COLO668 (cell line): ENCODE measurements around the gene C17orf75.
"Not testable (repeated sequence)": the region's sequence is repeated elsewhere in the genome, so short reads cannot be mapped to it uniquely, and the experiment has no call there.

ENCODE experiments used
- DNase-seq: peaks from one replicate; lab custom pipeline; 2025; ENCODE audit not compliant: unreplicated experiment; lab: John Stamatoyannopoulos, UW

The C17orf75 gene, protein sequence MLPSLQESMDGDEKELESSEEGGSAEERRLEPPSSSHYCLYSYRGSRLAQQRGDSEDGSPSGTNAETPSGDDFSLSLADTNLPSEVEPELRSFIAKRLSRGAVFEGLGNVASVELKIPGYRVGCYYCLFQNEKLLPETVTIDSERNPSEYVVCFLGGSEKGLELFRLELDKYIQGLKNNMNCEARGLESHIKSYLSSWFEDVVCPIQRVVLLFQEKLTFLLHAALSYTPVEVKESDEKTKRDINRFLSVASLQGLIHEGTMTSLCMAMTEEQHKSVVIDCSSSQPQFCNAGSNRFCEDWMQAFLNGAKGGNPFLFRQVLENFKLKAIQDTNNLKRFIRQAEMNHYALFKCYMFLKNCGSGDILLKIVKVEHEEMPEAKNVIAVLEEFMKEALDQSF

DNA sequence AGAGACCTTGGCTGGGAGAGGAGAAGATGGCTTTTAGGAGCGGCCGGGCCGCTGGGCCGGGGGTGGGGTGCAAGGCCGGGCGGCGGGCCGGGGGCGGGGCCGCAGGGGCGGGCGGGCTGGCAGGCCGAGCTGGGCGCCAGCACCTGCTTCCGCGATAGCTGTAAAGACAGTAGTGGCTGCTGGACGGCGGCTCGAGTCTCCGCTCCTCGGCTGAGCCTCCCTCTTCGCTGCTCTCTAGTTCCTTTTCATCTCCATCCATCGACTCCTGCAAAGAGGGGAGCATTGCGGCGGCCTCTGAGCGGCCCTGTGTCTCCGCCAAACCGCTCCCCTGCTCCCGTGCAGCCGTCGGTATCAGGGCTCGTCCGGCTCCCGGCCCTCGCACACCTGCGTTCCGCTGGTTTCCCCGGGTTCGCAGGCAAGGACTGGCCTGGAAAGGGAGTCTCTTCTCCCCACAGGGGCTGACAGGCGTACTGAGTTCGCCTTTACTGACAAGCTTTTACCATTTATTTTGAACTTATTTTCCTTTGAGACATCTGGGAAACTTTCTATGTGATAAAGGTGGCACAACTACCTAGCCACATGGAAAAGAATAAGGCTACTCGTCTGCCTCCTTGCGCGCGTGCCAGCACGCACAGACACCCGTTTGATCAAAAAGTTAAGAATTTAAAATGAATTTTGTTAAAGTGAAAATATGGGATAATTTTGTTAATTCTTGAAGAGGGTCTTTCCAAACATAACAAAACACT is at the start of gene C17orf75:
C17orf75 (minus strand) TSS at position 317 of the 746 bp plus-strand sequence; CDS start at position 283, 34 bp downstream.
- DNase-seq = peak; percentile 78

GRCh38 chr17:32388613-32389459 is 46.9 kb upstream of the C17orf75 start:
- no peak for DNase-seq

GRCh38 chr17:32388128-32388527 is 46.2 kb upstream of the C17orf75 start:
- DNase-seq = not testable (repeated sequence)

- no peak for DNase-seq
Measured at GRCh38 chr17:32386844-32387243, 44.9 kb upstream of the C17orf75 start.

DNA sequence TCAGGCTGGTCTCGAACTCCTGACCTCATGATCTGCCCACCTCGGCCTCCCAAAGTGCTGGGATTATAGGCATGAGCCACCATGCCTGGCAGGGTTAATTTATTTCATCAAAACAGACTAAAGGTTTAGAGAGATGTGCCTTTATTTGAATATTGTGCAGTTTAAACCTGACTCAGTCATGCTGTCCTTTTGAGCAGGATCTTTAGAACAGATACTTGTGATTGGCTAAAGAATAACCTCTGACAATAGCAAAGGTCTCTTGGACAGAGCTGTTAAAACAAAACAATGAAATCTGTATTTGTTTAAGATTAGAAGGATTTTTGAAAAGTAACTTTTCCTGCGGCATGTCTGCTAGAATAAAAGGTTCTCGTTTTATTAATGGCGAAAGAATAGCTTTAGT is 44.0 kb upstream of the C17orf75 start:
- DNase-seq = no peak

DNA sequence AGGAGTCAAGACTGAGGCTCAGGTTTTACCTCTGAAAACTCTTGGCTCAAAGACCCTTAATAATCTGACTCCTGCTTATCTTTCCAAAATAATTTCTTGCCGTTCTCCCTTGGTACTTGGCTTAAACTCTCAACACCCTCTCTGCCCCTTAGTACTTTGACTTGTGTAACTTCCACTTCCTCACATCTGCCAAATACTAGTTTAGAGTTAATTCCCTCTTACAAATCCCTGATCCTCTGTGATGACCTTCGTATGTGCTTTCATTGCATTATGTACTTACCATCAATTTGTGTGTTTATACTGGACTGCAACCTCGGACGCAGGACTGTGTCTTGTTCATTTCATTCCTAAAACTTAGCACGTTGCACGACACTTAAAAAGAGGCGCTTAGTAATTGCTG is 43.1 kb upstream of the C17orf75 start:
- no peak for DNase-seq

DNA sequence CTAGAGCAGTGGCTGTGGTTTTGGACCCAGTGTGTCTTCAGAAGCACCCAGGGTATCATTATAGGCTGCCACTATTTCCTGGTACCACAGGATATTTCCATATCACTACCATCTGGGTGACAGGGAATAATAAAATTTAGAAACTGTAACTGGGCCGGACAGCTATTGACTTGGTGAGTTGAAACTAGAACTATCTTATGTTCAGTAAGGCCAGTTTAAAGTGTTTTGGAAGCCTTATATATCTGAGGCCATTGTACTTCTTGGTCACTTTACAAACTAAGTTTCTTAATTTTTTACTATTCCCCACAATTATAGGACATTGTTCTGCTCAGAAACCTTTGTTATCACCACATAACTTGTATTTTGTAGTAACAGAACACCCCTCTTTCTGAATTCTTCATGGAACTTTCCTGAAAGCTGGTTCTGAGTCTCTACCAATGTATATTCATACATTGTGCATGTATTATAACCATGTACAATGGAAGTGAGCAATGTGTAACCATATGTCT is 42.0 kb upstream of the C17orf75 start:
- DNase-seq = no peak

DNA sequence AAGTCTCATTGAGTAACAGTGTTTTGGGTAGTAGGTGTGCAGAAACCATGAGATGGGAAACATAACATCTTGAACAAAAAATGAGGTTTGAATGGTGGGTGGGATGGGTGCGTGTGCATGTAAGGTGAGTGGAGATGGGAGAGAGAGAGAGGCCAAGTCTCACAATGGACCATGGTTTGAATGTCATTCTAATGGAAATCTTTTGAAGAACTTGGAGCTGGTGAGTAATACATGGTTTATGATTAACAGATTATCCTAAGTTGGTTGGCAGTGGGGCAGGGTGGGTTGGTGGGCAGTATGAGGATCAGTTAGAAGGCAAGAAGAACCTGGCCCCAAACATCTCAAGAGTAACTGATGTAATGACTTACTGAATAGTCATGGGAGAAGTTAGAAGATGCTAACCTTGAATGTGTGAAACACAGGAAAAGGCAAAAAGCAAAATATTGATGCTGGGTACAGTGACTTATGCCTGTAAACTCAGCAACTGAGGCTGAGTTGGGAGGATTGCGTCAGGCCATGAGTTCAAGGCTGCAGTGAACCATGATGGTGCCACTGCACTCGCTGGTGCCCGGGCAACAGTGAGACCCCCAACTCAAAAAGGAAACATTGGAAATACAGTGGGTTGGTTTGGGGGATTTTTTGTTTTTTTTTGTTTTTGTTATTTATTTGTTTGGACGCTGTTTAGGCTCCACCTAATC is 40.7 kb upstream of the C17orf75 start:
- no peak for DNase-seq

GRCh38 chr17:32370426-32370825 is 28.5 kb upstream of the C17orf75 start:
- DNase-seq = no peak

GRCh38 chr17:32361270-32361669 is 19.3 kb upstream of the C17orf75 start:
- no peak for DNase-seq

DNA sequence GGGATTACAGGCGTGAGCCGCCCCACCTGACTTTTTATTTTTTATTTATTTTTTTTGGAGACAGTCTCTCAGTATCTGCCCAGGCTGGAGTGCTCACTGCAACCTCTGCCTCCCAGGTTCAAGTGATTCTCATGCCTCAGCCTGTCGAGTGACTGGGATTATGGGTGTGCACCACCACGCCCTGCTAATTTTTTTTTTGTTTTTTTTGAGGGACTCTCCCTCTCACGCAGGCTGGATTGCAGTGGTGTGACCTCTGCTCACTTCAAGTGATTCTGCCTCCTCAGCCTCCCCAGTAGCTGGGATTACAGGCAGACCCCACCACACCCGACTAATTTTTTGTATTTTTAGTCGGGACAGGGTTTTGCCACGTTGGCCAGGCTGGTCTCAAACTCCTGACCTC is 15.6 kb upstream of the C17orf75 start:
- no peak for DNase-seq

GRCh38 chr17:32356750-32357149 is 14.8 kb upstream of the C17orf75 start:
- no peak for DNase-seq

GRCh38 chr17:32356378-32356743 is 14.4 kb upstream of the C17orf75 start:
- no peak for DNase-seq

DNA sequence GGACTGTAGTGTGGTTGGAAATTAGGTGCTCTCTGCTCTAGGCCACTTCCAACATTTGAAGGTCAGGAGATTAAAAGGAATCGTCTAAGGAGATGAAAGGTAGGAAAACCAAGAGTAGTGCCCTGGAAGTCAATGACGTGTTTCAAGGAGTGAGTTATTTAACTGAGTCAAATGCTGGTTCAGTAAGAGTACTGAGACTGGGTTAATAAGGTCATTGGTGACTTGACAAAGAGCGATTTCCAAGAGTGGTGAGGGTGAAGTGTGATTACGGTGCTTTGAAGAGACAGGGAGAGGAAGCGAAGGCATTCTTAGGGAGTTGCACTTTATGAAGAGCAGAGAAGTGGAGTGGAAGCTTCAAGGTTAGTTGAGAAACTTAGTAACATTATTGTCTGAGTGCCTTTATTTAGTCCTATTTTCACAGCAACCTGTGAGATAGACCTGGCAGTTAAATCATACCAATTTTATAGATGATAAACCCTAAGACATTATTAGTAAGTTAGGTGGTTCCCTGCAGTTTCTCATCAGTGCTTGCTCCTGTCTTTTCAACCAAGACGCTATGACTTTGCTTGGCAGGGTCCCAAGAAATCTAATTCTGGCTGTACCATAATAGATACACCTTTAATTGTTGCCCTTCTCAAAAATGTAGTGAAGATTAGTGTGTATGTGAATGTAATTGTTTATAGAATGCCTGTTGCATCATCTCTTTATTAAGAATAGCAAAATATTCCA is 13.8 kb upstream of the C17orf75 start:
- DNase-seq = no peak

- DNase-seq = not testable (repeated sequence)
Measured at GRCh38 chr17:32352734-32353133, 10.8 kb upstream of the C17orf75 start.

DNA sequence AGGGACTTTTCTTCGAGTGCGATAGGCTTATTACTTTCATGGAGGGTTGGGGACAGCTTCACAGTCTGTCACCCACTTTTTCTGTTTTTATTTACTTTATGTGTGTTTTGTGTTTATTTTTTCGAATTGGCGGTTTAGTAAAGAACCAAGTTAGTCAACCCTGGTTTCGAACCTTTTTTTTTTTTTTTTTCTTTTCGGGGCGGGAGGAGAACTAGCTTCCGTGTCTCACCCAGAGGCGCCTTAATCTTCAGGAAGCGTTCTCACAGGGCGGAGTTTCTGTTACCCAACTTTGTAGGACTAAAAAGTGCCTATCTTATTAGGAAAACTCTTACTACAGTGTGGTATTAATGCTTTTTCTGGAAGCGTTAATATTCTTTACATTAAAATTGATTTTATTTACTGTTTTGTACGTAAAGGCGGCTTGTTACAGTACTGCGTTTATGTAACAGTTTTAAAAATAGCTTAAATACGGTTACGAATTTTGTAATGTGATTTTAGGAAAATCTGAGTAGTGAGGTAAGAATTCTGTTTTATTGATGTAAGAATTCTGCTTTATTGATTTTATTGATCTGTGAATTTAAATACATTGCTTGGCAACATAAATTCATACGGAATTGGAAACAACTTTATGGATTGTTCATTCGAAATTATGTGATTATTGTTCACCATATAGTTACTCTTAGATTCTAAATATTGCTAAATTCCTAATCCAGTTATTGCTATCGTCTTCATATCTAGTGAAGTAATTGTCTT is 8.9 kb upstream of the C17orf75 start:
- DNase-seq = peak; percentile 8

DNA sequence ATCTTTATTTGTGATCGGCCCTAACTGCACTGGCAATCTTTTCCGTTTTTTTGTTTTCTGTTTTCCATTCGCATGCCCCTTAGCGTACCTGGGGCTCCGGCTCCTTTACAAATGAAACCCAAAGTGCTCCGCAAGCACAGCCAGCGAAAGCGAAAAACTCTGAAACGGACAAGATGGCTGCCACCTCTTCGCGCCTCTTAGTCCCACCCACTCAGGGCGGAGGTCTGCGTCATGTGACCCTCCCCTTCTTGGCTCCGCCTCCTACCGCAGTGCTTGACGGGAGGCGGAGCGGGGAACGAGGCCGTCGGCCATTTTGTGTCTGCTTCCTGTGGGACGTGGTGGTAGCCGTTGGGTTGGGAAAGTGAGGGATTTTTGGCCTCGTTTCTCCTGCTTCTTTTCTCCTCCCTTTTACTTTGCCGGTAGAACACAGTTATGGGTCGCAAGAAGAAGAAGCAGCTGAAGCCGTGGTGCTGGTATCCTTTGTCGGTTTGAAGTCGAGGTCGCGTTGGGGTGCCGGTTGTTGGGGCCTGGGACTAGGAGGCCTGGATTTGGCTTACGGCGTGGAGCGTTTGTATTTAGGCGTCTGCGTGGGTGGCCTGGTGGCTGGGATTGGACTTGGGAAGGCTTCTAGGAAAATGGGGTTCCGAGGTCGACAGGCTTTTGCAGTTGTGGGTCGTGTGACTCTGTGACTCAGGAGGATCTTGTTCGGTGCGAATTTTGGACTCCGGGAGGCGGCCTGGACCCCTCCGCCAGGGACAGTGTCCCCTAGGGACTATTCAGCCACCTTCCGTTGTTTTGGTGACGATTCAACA is 8.1 kb upstream of the C17orf75 start, which contains the start of gene ZNF207:
ZNF207 (plus strand) TSS at position 304 of the 812 bp plus-strand sequence; CDS start at position 433, 129 bp downstream.
- DNase-seq = peak; percentile 92

GRCh38 chr17:32349503-32349853 is 7.5 kb upstream of the C17orf75 start:
- DNase-seq = no peak

DNA sequence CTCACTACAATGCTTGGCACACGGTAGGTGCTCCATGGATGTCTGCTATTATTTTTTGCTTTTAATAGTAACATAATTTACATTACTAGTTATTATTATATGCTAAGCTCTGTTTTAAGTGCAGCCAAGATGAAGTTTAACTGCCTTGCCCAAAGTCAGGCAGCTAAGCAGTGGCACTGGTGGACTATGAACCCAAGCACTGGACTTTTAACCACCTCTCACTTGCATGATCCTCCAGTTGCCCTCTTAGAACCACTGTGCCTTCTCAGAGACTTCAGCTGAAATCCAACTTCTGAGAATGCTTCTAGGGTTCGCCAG is 6.5 kb upstream of the C17orf75 start:
- no peak for DNase-seq
